Liver (tissue), 3 donors: Measurements from ENCODE around the gene FGD5.

Source experiments
- EGR1 ChIP-seq, 2 donors: IDR thresholded peaks; 2 replicates each; pipeline ENCODE4 v1.6.1; 2016 to 2018; ENCODE audit warnings: antibody characterized with exemption in 2 of 2, low read depth in 2 of 2
- GABPA ChIP-seq, 2 donors: IDR thresholded peaks in 1 of 2; conservative IDR thresholded peaks in 1 of 2; 2 replicates each; pipeline ENCODE4 v1.6.1; 2016; ENCODE audit warnings: antibody characterized with exemption in 2 of 2, mild to moderate bottlenecking in 1 of 2, moderate library complexity in 1 of 2
- HNF4A ChIP-seq, 2 donors: conservative IDR thresholded peaks; 2 replicates each; pipeline ENCODE4 v1.6.1; 2016; ENCODE audit warnings: antibody characterized with exemption in 2 of 2, mild to moderate bottlenecking in 2 of 2
- RAD21 ChIP-seq, 2 donors: IDR thresholded peaks; 2 replicates each; pipeline ENCODE4 v1.6.1; 2016; ENCODE audit warnings: antibody characterized with exemption in 2 of 2, mild to moderate bottlenecking in 2 of 2
- SP1 ChIP-seq: IDR thresholded peaks from 2 replicates; pipeline ENCODE4 v1.6.1; 2018; ENCODE audit warnings: antibody characterized with exemption, mild to moderate bottlenecking
- TAF1 ChIP-seq: conservative IDR thresholded peaks from 2 replicates; pipeline ENCODE4 v1.6.1; 2016; ENCODE audit warnings: antibody characterized with exemption, mild to moderate bottlenecking
- YY1 ChIP-seq: IDR thresholded peaks from 2 replicates; pipeline ENCODE4 v1.6.1; 2016; ENCODE audit warnings: antibody characterized with exemption, mild to moderate bottlenecking
- TF ChIP-seq, protein P1 (sequence below): fragments of 150-350 bp; IDR thresholded peaks from 2 replicates; pipeline ENCODE4 v1.5.1; 2017; ENCODE audit warnings: improper control_type of control experiment, low read depth, low read length; ENCODE audit not compliant: missing input control
- TF ChIP-seq, protein P2 (sequence below): IDR thresholded peaks from 2 replicates; pipeline ENCODE4 v1.6.1; 2016; ENCODE audit warnings: antibody characterized with exemption, mild to moderate bottlenecking
- TF ChIP-seq, protein P3 (sequence below): IDR thresholded peaks from 2 replicates; pipeline ENCODE4 v1.6.1; 2016; ENCODE audit warnings: antibody characterized with exemption
- TF ChIP-seq, protein P4 (sequence below): IDR thresholded peaks from 2 replicates; pipeline ENCODE4 v1.6.1; 2016; ENCODE audit warnings: antibody characterized with exemption
- TF ChIP-seq, protein P5 (sequence below): IDR thresholded peaks from 2 replicates; pipeline ENCODE4 v1.6.1; 2016; ENCODE audit warnings: antibody characterized with exemption
- donor health status: healthy.
- donor health status: healthy.

DNA sequence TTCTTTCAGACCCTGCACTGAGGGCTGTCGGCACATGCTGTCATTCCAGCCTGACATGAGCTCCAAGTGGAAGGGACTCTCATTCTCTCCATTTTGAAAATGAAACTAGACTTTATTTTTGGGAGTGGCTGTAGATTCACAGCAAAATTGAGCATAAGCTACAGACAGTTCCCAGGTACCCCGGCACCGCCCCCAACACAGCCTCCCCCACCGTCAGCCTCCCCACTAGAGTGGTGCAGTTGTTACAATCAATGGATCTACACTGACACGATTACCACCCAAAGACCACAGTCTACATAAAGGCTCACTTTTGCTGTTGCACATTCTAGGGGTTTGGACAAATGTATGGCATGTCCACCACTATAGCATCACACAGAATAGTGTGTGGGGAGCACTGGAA is 29.5 kb upstream of the FGD5 start:
- TF ChIP-seq, protein P1, sequence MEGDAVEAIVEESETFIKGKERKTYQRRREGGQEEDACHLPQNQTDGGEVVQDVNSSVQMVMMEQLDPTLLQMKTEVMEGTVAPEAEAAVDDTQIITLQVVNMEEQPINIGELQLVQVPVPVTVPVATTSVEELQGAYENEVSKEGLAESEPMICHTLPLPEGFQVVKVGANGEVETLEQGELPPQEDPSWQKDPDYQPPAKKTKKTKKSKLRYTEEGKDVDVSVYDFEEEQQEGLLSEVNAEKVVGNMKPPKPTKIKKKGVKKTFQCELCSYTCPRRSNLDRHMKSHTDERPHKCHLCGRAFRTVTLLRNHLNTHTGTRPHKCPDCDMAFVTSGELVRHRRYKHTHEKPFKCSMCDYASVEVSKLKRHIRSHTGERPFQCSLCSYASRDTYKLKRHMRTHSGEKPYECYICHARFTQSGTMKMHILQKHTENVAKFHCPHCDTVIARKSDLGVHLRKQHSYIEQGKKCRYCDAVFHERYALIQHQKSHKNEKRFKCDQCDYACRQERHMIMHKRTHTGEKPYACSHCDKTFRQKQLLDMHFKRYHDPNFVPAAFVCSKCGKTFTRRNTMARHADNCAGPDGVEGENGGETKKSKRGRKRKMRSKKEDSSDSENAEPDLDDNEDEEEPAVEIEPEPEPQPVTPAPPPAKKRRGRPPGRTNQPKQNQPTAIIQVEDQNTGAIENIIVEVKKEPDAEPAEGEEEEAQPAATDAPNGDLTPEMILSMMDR = no peak
- TF ChIP-seq, protein P2, sequence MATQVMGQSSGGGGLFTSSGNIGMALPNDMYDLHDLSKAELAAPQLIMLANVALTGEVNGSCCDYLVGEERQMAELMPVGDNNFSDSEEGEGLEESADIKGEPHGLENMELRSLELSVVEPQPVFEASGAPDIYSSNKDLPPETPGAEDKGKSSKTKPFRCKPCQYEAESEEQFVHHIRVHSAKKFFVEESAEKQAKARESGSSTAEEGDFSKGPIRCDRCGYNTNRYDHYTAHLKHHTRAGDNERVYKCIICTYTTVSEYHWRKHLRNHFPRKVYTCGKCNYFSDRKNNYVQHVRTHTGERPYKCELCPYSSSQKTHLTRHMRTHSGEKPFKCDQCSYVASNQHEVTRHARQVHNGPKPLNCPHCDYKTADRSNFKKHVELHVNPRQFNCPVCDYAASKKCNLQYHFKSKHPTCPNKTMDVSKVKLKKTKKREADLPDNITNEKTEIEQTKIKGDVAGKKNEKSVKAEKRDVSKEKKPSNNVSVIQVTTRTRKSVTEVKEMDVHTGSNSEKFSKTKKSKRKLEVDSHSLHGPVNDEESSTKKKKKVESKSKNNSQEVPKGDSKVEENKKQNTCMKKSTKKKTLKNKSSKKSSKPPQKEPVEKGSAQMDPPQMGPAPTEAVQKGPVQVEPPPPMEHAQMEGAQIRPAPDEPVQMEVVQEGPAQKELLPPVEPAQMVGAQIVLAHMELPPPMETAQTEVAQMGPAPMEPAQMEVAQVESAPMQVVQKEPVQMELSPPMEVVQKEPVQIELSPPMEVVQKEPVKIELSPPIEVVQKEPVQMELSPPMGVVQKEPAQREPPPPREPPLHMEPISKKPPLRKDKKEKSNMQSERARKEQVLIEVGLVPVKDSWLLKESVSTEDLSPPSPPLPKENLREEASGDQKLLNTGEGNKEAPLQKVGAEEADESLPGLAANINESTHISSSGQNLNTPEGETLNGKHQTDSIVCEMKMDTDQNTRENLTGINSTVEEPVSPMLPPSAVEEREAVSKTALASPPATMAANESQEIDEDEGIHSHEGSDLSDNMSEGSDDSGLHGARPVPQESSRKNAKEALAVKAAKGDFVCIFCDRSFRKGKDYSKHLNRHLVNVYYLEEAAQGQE = no peak
- no peak for TF ChIP-seq RAD21 (IDR thresholded peaks at IDR 0.05)
- no peak for TF ChIP-seq YY1
- no peak for TF ChIP-seq TAF1
- TF ChIP-seq, protein P3, sequence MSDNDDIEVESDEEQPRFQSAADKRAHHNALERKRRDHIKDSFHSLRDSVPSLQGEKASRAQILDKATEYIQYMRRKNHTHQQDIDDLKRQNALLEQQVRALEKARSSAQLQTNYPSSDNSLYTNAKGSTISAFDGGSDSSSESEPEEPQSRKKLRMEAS = no peak
- TF ChIP-seq EGR1 (IDR thresholded peaks at IDR 0.05; ENCODE audit: low read depth in 2 of 2) = no peak
- no peak for TF ChIP-seq HNF4A (conservative IDR thresholded peaks at IDR 0.05)
- TF ChIP-seq, protein P4, sequence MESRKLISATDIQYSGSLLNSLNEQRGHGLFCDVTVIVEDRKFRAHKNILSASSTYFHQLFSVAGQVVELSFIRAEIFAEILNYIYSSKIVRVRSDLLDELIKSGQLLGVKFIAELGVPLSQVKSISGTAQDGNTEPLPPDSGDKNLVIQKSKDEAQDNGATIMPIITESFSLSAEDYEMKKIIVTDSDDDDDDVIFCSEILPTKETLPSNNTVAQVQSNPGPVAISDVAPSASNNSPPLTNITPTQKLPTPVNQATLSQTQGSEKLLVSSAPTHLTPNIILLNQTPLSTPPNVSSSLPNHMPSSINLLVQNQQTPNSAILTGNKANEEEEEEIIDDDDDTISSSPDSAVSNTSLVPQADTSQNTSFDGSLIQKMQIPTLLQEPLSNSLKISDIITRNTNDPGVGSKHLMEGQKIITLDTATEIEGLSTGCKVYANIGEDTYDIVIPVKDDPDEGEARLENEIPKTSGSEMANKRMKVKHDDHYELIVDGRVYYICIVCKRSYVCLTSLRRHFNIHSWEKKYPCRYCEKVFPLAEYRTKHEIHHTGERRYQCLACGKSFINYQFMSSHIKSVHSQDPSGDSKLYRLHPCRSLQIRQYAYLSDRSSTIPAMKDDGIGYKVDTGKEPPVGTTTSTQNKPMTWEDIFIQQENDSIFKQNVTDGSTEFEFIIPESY = no peak
- no peak for TF ChIP-seq GABPA (IDR thresholded peaks at IDR 0.05 in 1 of 2, conservative IDR thresholded peaks at IDR 0.05 in 1 of 2)
- TF ChIP-seq, protein P5, sequence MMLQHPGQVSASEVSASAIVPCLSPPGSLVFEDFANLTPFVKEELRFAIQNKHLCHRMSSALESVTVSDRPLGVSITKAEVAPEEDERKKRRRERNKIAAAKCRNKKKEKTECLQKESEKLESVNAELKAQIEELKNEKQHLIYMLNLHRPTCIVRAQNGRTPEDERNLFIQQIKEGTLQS = no peak
- no peak for TF ChIP-seq SP1
